Esophagus mucosa (tissue), 1 donor: ENCODE measurements around the gene ELFN2. TPM values are rescaled to one million over a fixed set of nuclear protein-coding genes. Genes with fewer than 3 reads are reported as not detected.

ENCODE experiments used
- ATAC-seq: fragments of 200-7000 bp; cut with Tn5 transposase; one replicate; pipeline ENCODE4 v1.9.1; 2020
- total RNA-seq: library from RNA; stranded (reverse); gene quantifications from one replicate; pipeline ENCODE4 v1.2.4, GENCODE V29; 2023
- donor health status: DM: yes; HTN: yes; CAD: no.

The ELFN2 gene
- total RNA-seq, 1 donor from 2014 or later = not detected

DNA sequence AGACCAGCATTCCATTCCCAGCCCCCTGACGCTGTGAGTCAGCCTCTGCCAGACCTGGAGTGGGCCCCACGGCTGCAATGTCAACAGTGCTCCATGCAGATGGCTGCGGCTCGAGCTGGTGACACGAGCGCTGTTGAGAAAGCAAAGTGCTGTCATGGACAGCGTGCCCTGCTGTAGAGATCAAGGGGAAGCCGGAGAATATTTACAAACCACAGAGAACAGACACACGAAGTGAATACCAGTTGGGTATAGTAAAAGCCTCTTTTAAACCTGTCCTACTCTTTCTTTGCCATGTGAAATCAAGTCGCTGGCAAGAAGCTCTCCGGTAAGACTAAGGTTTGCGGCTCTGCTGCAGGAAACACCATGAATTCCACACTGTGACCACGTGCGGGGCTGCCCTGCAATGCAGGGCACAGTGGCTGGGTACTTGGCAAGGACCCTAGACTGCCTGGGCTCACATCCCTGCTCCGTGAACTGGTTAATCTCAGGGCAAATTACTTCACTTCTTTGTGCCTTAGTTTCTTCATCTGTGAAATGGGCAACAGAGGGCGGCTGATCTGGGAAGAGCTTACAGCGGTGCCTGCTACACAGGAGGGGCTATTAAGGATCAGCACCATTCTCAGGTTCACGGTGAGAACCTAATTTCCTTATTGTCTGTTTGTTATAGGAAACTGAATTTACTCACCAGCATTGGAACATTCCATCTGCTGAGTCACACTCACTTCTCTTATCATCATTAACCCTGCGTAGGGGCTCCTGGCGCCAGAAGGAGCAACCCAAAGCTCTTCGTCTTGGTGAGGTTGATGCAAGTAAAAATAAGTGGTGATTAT lies 27.8 kb upstream of the ELFN2 start:
- ATAC-seq = no peak

DNA sequence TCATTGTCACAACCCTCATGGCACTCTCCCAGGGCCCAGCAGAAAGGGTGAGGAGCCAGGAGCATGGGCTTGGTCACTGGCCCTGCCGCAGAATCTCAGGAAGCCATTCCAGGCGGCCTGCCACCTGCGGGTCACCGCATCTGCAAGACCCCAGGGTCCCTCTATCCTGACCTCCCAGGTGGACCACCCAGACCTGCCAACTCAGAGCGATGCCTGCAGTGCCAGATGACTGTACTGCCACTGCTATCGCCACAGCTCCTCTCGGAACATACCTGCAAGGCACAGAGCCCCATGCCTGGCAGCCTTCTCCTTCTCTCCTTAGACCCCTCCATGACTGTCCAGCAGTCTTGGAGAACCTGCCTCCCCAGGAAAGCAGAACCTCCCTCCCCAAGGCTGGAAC lies 26.4 kb upstream of the ELFN2 start:
- ATAC-seq = no peak

DNA sequence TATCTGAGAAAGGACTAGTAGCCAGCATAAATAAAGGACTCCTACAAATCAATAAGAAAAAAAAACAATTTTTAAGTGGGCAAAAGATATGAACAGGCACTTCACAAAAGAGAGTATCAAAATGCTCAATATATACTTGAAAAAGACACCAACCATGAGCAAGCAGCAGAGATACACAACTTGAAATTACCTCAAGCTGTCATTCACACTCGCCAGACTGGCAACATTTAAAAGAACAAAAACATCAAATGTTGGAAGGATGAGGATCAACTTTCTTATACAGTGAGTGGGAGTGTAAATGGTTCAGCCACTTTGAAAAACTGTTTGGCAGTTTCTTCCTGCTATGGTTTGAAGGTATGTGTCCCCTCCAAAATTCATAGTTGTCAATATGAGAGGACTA lies 23.9 kb upstream of the ELFN2 start:
- ATAC-seq = no peak

DNA sequence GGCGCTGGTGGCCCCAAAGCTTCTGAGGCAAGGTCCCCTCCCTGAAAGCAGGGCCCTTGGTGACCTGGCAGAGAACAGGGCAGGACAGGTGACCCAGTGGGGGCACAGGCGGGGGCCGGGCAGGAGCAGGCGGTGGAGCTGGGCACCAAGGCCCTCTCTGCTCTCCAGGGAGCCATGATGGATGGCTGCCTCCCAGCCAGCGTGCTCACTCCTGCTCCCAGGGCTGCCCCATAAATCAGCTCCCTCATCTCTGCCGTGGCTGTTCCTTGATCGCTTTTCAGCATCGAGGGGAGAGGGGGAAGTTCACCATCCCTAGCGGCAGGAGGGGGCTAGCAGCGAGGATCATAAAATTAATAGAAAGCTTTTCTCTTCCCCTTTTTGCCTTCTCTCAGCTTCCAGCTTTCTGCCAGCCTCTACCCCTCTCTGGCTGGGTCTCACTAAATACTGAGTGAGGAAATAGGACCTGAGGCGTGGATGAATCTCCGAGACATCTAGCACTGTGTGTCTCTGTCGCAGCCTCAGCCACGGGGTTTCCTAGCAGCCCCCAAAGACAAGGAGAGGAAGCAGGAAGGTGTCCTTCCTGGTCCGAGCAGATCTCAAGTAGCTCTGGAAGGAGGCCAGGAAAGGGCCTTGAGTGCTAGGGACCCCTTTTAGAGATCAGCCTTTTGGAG lies 22.2 kb upstream of the ELFN2 start:
- no peak for ATAC-seq

DNA sequence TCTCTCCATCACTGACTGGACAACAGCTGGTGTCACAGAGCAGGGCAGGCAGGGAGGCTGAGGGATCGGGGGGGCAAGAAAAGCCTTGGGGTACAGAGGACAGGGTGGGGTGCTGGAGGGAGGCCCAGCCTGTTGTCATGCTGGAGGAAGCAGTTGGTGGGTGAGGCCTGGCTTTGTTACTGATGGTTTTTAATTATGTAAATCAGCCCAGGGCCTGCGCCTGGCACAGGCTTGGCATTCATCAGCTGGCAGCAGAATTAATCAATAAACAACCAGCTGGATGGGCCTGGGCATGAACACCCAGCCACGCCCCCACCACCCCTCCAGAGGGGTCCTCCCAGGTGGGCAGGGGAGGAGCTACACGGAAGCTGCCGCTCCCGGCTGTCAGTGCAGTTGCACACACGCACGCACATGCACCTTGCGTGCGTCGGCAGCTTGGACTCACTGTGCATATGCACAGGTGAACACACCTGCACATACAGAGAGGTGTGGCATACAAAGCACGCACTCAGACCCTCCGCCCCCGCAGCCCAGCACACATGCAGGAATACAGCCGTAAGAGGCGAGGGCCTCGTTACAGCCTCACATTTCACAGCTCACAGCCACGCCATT lies 21.3 kb upstream of the ELFN2 start:
- peak; percentile 45 for ATAC-seq

DNA sequence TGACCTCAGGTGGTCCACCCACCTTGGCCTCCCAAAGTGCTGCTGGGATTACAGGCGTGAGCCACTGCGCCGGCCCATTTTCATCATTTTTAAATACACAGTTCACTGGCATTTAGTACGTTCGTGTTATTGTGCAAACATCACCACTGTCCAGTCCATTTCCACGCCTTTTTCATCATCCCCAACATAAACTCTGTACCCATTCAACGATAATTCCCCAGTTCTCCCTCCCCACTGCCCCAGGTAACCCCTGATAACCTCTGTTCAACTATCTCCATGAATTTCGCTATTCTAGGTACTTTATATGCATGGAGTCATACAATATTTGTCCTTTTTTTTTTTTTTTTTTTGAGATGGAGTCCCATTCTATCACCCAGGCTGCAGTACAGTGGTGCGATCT lies 18.2 kb upstream of the ELFN2 start:
- ATAC-seq = no peak

DNA sequence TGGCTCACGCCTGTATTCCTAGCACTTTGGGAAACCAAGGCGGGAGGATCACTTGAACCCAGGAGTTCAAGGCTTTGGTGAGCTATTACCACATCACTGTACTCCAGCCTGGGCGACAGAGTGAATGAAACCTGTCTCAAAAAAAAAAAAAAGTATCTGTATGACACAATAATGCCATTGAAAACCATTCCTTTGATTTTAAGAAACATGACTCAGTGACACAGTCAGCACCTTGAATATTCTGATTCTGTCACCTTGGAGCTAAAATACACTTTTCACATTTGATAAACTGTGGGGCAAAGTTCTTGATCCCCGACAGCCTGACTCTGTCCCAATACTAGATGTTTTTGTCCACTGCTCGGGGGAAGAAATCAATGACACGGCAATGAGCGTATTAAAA lies 16.7 kb upstream of the ELFN2 start:
- no peak for ATAC-seq

DNA sequence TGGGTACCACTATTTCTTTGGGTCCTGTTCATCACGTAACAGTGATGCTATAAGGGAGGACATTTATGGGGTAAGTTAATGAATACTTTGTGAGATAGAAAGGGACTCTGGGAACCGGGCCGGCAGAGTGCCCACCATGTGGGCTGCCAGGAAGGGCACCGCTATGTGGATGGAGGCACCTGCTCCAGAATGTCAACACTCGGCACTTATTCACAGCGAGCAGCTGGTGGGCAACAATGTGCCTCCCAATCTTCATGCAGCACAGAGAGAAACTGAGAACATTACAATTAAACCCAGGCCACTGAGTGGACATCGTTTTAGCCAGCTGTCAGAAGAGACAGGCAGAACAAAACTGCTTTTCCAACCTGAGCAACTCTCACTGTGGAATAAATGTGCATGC lies 15.8 kb upstream of the ELFN2 start:
- ATAC-seq = no peak

DNA sequence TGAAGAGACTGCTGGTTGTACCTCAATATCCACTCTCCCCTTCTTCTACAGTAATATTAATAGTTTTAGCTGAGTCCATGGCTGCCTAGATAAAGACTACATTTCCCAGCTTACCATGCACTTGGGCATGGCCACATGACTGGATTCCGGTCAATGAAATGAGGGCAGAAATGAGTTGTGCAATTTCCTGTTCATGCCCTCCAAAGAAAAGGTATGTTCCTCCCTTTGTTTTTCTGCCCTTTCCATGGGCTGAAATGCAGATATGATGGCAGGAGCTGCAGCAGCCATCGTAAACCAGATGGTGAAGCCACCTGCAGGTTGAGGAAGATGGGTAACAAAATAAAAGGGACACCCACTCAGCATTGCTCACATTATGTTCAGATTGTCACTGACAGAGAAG lies 15.3 kb upstream of the ELFN2 start:
- peak; percentile 35 for ATAC-seq

DNA sequence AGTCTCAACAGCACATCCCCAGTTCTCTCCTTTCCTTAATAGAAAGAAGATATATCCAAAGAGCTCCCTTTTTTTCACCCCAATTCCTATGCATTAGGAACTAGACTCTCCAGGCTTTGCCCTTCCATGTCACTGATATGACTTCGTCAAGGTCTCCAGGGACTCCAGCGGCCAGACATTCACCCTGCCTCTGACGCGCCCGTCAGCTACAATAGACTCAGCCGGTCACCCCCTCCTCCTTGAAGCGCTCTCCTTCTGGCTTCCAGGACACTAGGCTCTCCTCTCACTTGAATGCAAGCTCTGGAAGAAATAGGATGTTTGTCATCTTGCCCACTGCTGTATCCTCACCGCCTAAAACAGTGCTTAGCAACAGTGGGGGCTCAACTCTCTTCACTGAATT lies 14.9 kb upstream of the ELFN2 start:
- ATAC-seq = no peak

DNA sequence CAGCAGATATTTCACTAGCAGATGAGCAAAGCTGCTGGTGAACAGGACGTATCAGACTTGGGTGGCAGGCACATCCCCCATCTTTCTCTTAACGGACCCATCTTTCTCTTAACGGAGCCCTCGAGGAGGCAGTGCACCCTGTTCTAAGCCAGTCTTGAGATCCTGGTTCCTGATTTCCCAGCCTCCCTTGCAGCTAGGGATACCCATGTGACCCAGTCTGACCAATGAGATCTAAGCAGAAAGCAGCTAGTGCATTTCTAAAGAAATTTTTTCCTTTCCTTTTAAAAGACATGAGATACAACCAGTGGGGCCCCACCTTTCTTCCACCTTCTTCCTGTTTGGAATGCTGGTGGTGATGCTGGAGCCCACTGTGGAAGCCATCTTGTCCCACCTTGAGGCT lies 13.6 kb upstream of the ELFN2 start:
- ATAC-seq = no peak

DNA sequence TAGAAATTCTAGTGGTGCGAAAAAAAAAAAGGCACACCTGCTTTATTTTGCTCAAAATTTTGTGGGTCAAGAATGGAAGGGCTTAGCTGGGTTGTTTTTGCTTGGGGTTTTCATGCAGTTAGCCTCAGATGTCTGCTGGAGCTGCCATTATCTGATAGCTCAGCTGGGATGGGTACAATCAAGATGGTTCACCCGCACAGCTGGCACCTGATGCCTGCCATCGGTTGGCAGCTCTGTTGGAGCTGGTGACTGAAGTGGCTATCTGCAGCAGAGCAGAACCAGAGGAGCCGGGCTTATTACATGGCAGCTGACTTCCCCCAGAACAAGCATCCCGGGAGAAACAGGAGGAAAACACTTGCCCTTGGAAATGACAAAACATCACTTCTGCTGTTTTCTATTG lies 12.1 kb upstream of the ELFN2 start:
- ATAC-seq = no peak

DNA sequence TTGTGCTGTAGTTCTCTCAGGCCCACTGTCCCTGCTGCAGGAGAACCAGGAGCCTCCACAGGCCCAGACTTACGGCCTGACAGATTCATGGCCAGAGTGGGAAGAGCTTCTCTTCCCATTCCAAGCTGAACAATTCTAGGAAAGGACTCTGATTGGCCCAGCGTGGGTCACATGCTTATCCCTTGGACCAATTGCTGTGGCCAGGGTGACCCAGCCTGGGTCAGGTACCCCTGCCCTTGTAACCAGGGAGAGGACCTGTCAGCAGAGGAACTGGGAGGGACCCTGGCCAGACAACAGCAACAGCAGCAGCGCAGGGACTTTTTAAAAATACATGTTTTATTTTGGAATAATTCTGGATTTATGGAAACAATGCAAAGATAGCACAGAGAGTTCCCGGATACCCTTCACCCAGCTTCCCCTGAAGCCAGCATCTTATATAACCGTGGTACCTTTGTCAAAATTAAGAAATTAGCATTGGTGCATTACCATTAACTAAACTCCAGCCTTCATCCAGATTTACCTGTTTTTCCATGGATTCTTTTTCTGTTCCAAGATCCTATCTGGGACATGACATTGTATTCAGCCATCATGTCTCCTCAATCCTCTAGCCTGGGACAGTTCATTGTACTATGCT lies 8.8 kb upstream of the ELFN2 start:
- no peak for ATAC-seq

DNA sequence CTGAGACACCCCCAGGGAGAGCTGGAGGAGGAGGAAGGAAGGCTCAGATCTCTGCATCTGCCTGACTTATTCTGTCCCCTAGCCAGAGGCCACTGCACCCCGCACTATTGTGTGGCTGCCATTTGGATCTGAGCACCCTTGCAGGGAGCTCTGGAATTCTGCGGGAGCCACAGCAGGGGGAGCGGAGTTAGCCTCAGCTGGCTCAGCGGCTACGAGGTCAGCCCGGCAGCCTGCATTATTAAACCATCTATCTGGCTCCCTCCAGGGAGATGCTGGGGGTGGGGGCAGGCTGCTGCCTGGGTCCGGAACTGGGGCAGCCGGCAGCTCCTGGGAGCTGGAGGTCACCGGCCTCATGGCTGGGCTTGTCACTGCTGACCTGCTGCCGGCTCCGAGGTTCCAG lies 6.5 kb upstream of the ELFN2 start:
- no peak for ATAC-seq

DNA sequence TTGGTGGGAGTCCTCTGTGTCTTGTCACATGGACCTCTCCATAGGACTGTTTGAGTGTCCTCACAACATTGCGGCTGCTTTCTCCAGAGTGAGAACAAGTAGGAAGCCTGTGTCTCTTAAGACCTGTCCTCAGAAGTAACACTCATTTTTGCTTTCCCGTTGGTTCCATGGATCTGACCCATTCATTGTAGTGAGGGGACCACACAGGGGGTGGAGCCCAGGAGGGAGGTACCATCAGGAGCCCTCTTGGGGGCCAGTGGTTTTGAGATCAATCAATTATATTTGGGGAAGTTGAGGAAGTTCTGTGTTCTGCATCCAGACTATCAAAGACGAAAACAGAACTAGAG lies 5.4 kb upstream of the ELFN2 start:
- no peak for ATAC-seq

DNA sequence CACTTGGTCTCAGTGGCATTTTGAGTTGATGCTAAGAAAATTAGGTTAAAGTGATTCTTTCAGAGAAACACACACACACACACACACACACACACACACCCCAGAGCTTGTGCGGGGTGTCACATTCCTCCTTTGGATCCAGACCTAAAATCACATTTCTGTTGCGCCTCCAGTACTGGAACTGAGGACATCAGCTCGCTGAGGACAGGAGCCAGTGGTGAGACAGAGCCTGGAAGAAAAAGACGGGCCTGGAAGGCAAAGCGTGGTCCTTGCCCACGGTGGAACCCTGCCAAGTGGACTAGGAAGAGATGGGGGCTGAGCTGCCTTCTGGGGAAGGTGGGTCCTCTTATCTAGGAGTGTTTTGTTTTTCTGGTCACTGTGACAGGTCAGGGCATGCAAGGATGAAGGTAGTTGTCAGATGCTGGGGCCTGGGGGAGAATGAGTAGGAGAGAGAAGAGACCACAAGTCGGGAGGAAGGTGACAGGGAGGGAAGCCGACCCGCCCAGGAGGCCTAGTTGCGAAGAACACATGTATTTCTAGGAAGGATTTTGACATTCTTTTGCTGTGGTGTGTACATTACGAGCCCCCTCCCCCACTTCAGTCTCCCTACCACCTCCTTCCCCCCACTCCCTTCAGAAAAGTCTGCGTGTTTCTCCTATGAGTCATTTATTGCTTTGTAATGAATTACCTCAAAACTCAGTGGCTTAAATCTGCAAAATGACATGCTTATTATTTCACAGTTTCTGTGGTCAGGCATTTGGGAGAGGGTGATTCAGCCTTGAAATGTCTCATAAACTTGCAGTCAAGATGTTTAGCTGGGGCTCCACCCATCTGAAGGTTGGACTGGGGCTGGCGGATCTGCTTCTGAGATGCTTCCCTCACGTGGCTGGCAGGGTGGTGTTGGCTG lies 4.8 kb upstream of the ELFN2 start:
- no peak for ATAC-seq

DNA sequence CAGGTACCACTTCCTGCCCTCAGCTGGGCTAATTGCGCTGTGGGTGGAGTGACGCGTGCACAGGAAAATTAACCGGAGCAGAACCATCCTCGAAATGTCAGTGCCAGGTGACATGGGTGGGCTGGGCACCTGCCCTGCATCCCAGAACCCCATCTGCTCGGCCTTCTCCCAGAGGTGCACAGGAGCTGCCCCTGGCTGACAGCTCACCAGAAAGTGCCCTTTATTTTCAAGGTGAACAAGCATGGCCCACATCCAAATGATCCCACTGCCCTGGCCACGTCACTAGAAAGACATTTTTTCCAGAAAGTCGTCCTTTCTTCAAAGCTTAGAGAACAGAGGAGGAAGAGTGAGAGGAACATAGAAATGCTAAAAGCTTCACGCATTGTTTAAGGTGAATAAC lies 4.1 kb upstream of the ELFN2 start:
- no peak for ATAC-seq

DNA sequence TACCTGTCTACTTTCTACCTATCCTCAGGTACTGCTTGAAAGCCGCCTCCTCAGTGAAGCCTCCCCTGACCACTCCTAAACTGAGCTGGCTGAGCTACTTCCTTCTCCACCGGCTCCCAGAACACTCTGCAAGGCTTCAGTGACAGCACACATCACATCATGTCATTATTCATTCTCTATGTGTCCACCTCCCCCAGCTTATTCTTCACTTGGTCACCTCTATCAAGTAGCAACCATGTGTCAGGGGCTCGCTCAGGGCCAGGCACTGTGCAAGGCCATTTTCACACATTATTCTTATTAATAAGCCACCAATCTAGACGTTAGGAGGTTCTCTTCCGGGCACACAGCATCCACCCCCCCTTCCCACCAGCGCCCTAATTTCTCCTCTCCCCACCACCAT lies 3.7 kb upstream of the ELFN2 start:
- ATAC-seq = no peak

DNA sequence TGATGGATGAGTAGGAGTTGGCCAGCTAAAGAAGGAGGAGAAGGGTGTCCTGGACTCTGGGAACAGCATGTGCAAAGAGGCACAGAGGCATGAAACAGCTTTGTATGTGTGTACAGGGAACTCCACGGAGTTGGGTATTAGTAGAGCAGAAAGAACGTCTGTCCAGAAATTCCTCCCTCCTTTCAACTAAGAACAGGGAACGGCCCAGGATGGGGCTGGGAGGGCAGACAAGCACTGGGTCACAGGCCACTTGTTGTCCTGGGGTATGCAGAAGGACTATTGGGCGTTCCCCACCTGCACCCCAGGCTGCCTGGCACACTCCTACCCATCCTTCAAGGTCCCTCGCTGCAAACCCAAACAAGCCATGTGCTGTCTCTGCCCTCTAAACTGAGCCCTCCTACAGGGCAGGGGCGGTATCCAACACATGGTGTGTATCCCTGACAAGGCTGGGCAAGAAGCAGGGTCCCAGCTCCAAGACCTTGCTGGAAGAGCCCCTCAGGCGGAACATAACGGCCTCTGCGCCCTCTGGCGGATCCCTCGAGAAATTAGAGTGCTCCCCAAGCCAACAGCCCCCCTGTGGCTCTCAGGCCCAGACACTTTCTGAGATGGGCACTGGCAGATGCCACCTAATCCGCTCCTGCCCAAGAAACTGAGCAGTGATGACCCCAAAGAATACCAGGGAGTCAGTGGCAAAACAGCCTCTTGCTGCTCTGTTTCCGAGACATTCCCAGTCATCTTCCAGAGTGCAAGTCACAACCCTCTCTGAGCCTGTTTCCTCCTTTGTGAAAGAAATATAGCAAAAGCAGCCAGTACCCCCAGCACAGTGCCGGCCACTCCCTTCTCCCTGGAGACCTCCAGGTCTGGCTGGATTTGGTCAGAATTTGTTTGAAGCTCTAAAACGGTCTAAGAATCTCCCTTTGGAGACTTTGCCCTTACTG lies 1.6 kb upstream of the ELFN2 start:
- ATAC-seq = no peak

DNA sequence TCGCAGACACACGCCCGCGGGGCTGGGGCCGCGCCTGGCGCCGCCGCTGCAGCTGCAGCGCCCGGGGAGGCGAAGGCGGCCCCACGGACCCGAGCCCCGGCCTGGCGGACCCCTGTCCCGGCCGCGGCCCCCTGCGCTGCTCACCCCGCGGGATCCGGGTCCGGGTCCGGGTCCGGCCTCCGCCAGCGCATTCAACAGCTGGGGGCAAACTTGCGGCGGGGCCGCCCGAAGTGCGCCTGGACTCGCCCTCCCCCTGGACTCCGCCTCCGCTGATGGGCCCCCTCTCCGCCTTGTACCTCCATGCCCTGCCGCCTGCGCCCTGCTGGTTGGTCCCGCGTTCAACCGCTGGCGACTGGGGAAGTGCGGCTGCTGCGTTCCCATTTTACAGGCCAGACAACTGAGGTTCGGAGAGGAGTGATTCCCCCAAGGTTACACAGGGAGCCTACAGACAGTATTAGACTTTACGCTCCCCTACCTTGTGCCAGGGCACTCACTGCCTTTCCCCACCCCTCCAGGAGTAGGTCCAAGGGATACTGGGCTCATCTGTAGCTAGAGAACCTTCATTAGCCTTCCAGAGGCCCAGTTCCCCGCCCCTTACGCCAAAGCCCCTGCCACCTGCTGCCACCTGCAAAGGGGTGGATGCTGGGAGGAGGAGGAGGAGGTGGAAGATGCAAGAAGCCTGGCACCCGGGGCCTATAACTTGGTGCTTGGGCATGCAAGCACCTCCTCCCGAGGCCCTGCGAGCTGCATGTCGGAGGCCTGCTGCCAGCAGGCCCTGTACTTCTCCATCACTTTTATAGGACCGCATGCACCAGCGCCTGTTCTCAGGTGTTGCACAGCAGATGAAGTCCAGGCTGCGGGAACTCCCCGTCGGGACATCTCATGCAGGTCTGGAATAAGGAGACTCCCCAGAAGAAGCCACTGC lies 694 bp upstream of the ELFN2 start:
- ATAC-seq = no peak
